ENCODE data around the gene LRP1B.
A peak's percentile ranks its signal among the peaks of the same experiment; 100 is the strongest.

LRP1B gene

DNA sequence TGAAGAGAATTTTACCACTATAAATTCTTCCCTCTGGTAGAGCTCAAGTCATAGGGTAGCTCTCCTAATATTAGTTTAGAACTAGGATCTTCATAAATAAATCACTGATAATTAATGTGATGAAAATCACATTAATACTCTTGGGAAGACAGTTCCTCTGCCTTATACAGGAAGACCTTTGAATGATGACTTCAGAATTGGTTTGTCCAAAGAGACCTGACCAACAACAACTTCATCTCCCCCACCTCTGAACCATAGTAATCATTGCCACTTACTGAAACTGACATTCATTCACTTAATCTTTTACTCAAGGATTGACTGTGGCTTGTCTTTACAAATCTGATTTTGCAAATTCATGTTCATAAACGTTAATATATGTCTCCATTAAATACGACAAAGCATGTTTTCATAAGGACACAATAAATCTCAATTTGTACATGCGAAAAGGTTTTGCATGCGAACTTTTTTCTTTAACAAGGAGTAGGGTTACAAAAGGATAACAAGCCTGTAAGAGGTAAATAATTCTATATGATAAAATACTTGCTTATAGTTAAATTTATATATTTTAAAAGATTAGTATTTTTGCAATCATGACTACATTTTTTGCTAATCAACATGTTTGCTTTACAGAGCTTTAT, 61.4 kb downstream of the LRP1B start:
- TF ChIP-seq CTCF (conservative IDR thresholded peaks at IDR 0.05; ENCODE audit: low read depth, low read length): no peak
- Histone ChIP-seq H3K27me3 (ENCODE audit: insufficient read depth, low read depth) (no peaks in the 10 kb centered on the region), H3K4me1 (ENCODE audit: low read depth, poor library complexity, severe bottlenecking) (peaks cover 18% of the 10 kb centered on the region), H3K27ac (no peak overlapping the region), H2AFZ (ENCODE audit: low read depth) (no peak overlapping the region), H3K9ac (no peak overlapping the region), H3K4me3 (IDR thresholded peaks at IDR 0.05; ENCODE audit: insufficient read depth, low read depth, low read length) (no peak overlapping the region), H3K79me2 (ENCODE audit: insufficient read depth, low read depth) (no peaks in the 10 kb centered on the region), H3K4me2 (no peak overlapping the region), H3K36me3 (ENCODE audit: insufficient read depth) (no peaks in the 10 kb centered on the region), H4K20me1 (ENCODE audit: insufficient read depth) (no peaks in the 10 kb centered on the region)

GRCh38 chr2:142065700-142066099, 65.1 kb downstream of the LRP1B start:
- Histone ChIP-seq H3K4me2 (peak overlapping the region; percentile 36), H3K4me1 (ENCODE audit: low read depth, poor library complexity, severe bottlenecking) (peaks cover 18% of the 10 kb centered on the region), H3K9ac (no peak overlapping the region), H3K79me2 (ENCODE audit: insufficient read depth, low read depth) (no peaks in the 10 kb centered on the region), H3K4me3 (IDR thresholded peaks at IDR 0.05; ENCODE audit: insufficient read depth, low read depth, low read length) (no peak overlapping the region), H2AFZ (ENCODE audit: low read depth) (no peak overlapping the region), H3K27me3 (ENCODE audit: insufficient read depth, low read depth) (no peaks in the 10 kb centered on the region), H4K20me1 (ENCODE audit: insufficient read depth) (no peaks in the 10 kb centered on the region), H3K27ac (no peak overlapping the region), H3K36me3 (ENCODE audit: insufficient read depth) (no peaks in the 10 kb centered on the region)
- TF ChIP-seq CTCF (conservative IDR thresholded peaks at IDR 0.05; ENCODE audit: low read depth, low read length): no peak

- Histone ChIP-seq H3K79me2 (ENCODE audit: insufficient read depth, low read depth) (no peaks in the 10 kb centered on the region), H4K20me1 (ENCODE audit: insufficient read depth) (no peaks in the 10 kb centered on the region), H3K4me3 (IDR thresholded peaks at IDR 0.05; ENCODE audit: insufficient read depth, low read depth, low read length) (no peak overlapping the region), H3K9ac (no peak overlapping the region), H3K27me3 (ENCODE audit: insufficient read depth, low read depth) (no peaks in the 10 kb centered on the region), H3K4me1 (ENCODE audit: low read depth, poor library complexity, severe bottlenecking) (peaks cover 18% of the 10 kb centered on the region), H3K36me3 (ENCODE audit: insufficient read depth) (no peaks in the 10 kb centered on the region), H3K4me2 (peak overlapping the region; percentile 36), H2AFZ (ENCODE audit: low read depth) (no peak overlapping the region), H3K27ac (no peak overlapping the region)
- TF ChIP-seq CTCF (conservative IDR thresholded peaks at IDR 0.05; ENCODE audit: low read depth, low read length): no peak
These were observed 65.7 kb downstream of the LRP1B start for GRCh38 chr2:142065156-142065555.

- Histone ChIP-seq H3K27me3 (ENCODE audit: insufficient read depth, low read depth) (no peaks in the 10 kb centered on the region), H3K4me2 (no peak overlapping the region), H3K4me1 (ENCODE audit: low read depth, poor library complexity, severe bottlenecking) (peaks cover 18% of the 10 kb centered on the region), H4K20me1 (ENCODE audit: insufficient read depth) (no peaks in the 10 kb centered on the region), H3K79me2 (ENCODE audit: insufficient read depth, low read depth) (no peaks in the 10 kb centered on the region), H3K36me3 (ENCODE audit: insufficient read depth) (no peaks in the 10 kb centered on the region), H3K9ac (no peak overlapping the region), H3K4me3 (IDR thresholded peaks at IDR 0.05; ENCODE audit: insufficient read depth, low read depth, low read length) (no peak overlapping the region), H3K27ac (no peak overlapping the region), H2AFZ (ENCODE audit: low read depth) (no peak overlapping the region)
- no peak for TF ChIP-seq CTCF (conservative IDR thresholded peaks at IDR 0.05; ENCODE audit: low read depth, low read length)
These were observed 69.1 kb downstream of the LRP1B start for GRCh38 chr2:142061733-142062132.

Data from KMS-11 (cell line).